ENCODE measurements around the gene EPS8L3.

GRCh38 chr1:109757936-109758786 lies 5.6 kb downstream of the EPS8L3 start:
- TF ChIP-seq, protein P1, sequence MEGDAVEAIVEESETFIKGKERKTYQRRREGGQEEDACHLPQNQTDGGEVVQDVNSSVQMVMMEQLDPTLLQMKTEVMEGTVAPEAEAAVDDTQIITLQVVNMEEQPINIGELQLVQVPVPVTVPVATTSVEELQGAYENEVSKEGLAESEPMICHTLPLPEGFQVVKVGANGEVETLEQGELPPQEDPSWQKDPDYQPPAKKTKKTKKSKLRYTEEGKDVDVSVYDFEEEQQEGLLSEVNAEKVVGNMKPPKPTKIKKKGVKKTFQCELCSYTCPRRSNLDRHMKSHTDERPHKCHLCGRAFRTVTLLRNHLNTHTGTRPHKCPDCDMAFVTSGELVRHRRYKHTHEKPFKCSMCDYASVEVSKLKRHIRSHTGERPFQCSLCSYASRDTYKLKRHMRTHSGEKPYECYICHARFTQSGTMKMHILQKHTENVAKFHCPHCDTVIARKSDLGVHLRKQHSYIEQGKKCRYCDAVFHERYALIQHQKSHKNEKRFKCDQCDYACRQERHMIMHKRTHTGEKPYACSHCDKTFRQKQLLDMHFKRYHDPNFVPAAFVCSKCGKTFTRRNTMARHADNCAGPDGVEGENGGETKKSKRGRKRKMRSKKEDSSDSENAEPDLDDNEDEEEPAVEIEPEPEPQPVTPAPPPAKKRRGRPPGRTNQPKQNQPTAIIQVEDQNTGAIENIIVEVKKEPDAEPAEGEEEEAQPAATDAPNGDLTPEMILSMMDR (IDR thresholded peaks at IDR 0.05), result no peak
- TF ChIP-seq REST (IDR thresholded peaks at IDR 0.05; ENCODE audit: insufficient read depth in 1 of 2, low read depth in 2 of 2, low read length in 1 of 2) (no peak), SIN3A (IDR thresholded peaks at IDR 0.05; ENCODE audit: borderline replicate concordance, insufficient read depth, low read depth, low read length) (no peak), POLR2AphosphoS5 (IDR thresholded peaks at IDR 0.05; ENCODE audit: low read depth, low read length) (no peak)
